ENCODE data around the gene MAN1B1. TPM values are rescaled to one million over a fixed set of nuclear protein-coding genes. Genes with fewer than 3 reads are reported as not detected.

The MAN1B1 gene
- total and polyA plus RNA-seq, 2 of the 8 experiments (the other 6 are each of a cell fraction or from before 2014, with no cell fraction given) = 33.7 to 36.3 TPM

- Histone ChIP-seq H3K79me2 (ENCODE audit: control insufficient read depth in 1 of 2, insufficient read depth in 2 of 2, low read length in 2 of 2) (no peaks in the 10 kb centered on the region), H3K23me2 (ENCODE audit: low read depth, low read length) (peaks cover 23% of the 10 kb centered on the region; the same call in 1 of the 2 replicates), H3K18ac (ENCODE audit: extremely low read depth, low read length) (no peak overlapping the region), H2BK15ac (ENCODE audit: low read length) (no peak overlapping the region), H3K56ac (replicated peaks; ENCODE audit: insufficient read length, low read depth, low read length) (no peak overlapping the region), H4K20me1 (replicated peaks in 1 of 2; ENCODE audit: control insufficient read depth in 1 of 2, insufficient read depth in 2 of 2, low read length in 2 of 2) (peaks cover 0 to 7% of the 10 kb centered on the region in 2 experiments), H2AFZ (ENCODE audit: low read length) (no peak overlapping the region), H3K23ac (ENCODE audit: insufficient read length) (no peak overlapping the region), H3K36me3 (ENCODE audit: control insufficient read depth in 2 of 4, insufficient read depth in 4 of 4, low read length in 3 of 4) (no peaks in the 10 kb centered on the region; a peak in 1 of 8 replicates), H3K14ac (ENCODE audit: insufficient read length) (no peak overlapping the region), H3K4me3 (ENCODE audit: extremely low read depth in 1 of 4, insufficient read depth in 2 of 4, low read depth in 3 of 4, low read length in 4 of 4) (no peak overlapping the region), H3K9ac (replicated peaks in 1 of 4; ENCODE audit: extremely low read depth in 1 of 4, low read depth in 3 of 4, low read length in 3 of 4) (no peak overlapping the region), H3K9me3 (ENCODE audit: insufficient read depth in 2 of 2, low read depth in 1 of 2, low read length in 1 of 2) (no peaks in the 10 kb centered on the region), H4K5ac (ENCODE audit: insufficient read length, low read depth, low read length) (no peak overlapping the region), H3K4me1 (replicated peaks in 1 of 4; ENCODE audit: control insufficient read depth in 3 of 4, insufficient read depth in 4 of 4, low read length in 3 of 4) (peaks cover 0 to 16% (median 10%) of the 10 kb centered on the region in 4 experiments; a peak in 6 of 7 replicates), H4K91ac (replicated peaks; ENCODE audit: insufficient read length, low read length) (no peak overlapping the region), H4K8ac (ENCODE audit: extremely low read depth, insufficient read depth, low read length) (no peak overlapping the region; the same call in 1 of the 2 replicates), H2BK120ac (replicated peaks; ENCODE audit: low read depth, low read length) (no peak overlapping the region), H3K4me2 (ENCODE audit: insufficient read depth in 1 of 2, low read depth in 2 of 2, low read length in 2 of 2) (no peak overlapping the region), H2BK5ac (ENCODE audit: low read depth, low read length) (no peak overlapping the region), H2BK20ac (ENCODE audit: low read length) (no peak overlapping the region), H2AK5ac (ENCODE audit: low read depth, low read length) (no peak overlapping the region), H2BK12ac (ENCODE audit: low read depth, low read length) (no peak overlapping the region), H3K79me1 (ENCODE audit: low read depth, low read length) (no peaks in the 10 kb centered on the region), H3K27ac (ENCODE audit: low read depth, low read length) (no peak overlapping the region), H3K4ac (replicated peaks; ENCODE audit: insufficient read length, low read depth, low read length) (no peak overlapping the region), H3K27me3 (replicated peaks in 1 of 4; ENCODE audit: control insufficient read depth in 3 of 4, extremely low read depth in 1 of 4, insufficient read depth in 3 of 4, low read length in 3 of 4) (peaks cover 18 to 45% (median 29%) of the 10 kb centered on the region in 4 experiments)
- ChIA-PET POLR2A (ENCODE audit: partially characterized antibody) (interaction anchor here (1.1 kb wide), 1 partner anchor 12 kb away, joined by 4 read pairs; the partner anchor contains the start of gene SAPCD2), CTCF (ENCODE audit: partially characterized antibody) (interaction anchor here (0.8 to 2.2 kb wide), 6 partner anchors 9 to 154 kb away, joined by 3 to 11 read pairs (median 4); no protein-coding TSS in a partner anchor)
- FAIRE-seq = no peak
- WGBS, 2 experiments (ENCODE audit: extremely low coverage in 1 of 2, insufficient coverage in 1 of 2, insufficient read length in 1 of 2, insufficient replicate concordance in 2 of 2, low coverage in 1 of 2, low lambda C conversion rate in 2 of 2, missing lambda C conversion rate in 1 of 2) = 94% methylated on average over 14 of the region's 16 CpGs; no CpG with 5 or more reads in 1 of the 2 experiments
- no peak for DNase-seq (ENCODE audit: low read depth in 1 of 2, low spot score in 2 of 2)
- TF ChIP-seq SAP30 (IDR thresholded peaks at IDR 0.05; ENCODE audit: insufficient read depth, insufficient replicate concordance, low read length) (no peak), KDM1A (IDR thresholded peaks at IDR 0.05; ENCODE audit: borderline replicate concordance, low read length) (no peak), TCF12 (IDR thresholded peaks at IDR 0.05; ENCODE audit: low read depth, low read length) (no peak), BACH1 (IDR thresholded peaks at IDR 0.05; ENCODE audit: low read length) (no peak), CHD1 (IDR thresholded peaks at IDR 0.05; ENCODE audit: low read depth, low read length) (no peak), POU5F1 (IDR thresholded peaks at IDR 0.05; ENCODE audit: low read depth, low read length) (no peak), TAF7 (optimal IDR thresholded peaks at IDR 0.05; ENCODE audit: borderline replicate concordance, low read depth, low read length) (no peak), CBX8 (IDR thresholded peaks at IDR 0.05; ENCODE audit: borderline replicate concordance, low read depth, low read length) (no peak), EP300 (IDR thresholded peaks at IDR 0.05; ENCODE audit: borderline replicate concordance in 1 of 2, low read depth in 2 of 2, low read length in 2 of 2) (no peak), USF2 (IDR thresholded peaks at IDR 0.05; ENCODE audit: low read length) (no peak), ASH2L (IDR thresholded peaks at IDR 0.05; ENCODE audit: low read length) (no peak)
Observed at GRCh38 chr9:137082222-137082924, 4.4 kb upstream of the MAN1B1 start.
